HepG2 (cell line): ENCODE measurements around the gene ZIC4. TPM values are rescaled to one million over a fixed set of nuclear protein-coding genes. Genes with fewer than 3 reads are reported as not detected.

Source experiments
- FOXJ3 ChIP-seq: sonication (generic); formaldehyde crosslinking; IDR thresholded peaks from 2 replicates; pipeline ENCODE4 v1.4.0; 2020; ENCODE audit warnings: missing genetic modification reagents, mild to moderate bottlenecking, borderline replicate concordance
- HNF4A ChIP-seq: sonication (generic); formaldehyde crosslinking; IDR thresholded peaks from 2 replicates; pipeline ENCODE4 v1.4.0; 2020; ENCODE audit warnings: missing genetic modification reagents
- KDM4B ChIP-seq: sonication (generic); formaldehyde crosslinking; IDR thresholded peaks from 2 replicates; pipeline ENCODE4 v1.4.0; 2020; ENCODE audit warnings: missing genetic modification reagents
- NCOR1 ChIP-seq: fragments of 200-600 bp; sonication (generic); IDR thresholded peaks from 2 replicates; pipeline ENCODE4 v1.7.0; 2017; ENCODE audit warnings: antibody characterized with exemption, low read length, borderline replicate concordance
- RARA ChIP-seq: IDR thresholded peaks from 2 replicates; pipeline ENCODE4 v1.6.1; 2016; ENCODE audit warnings: missing genetic modification reagents, missing compliant biosample characterization
- SIN3A ChIP-seq: IDR thresholded peaks from 2 replicates; pipeline ENCODE4 v1.6.1; 2011; ENCODE audit warnings: low read depth, mild to moderate bottlenecking, control low read depth, low read length, borderline replicate concordance
- ZNF124 ChIP-seq: sonication (generic); formaldehyde crosslinking; IDR thresholded peaks from 2 replicates; pipeline ENCODE4 v1.4.0; 2020; ENCODE audit warnings: missing genetic modification reagents
- ZNF768 ChIP-seq: sonication (generic); formaldehyde crosslinking; IDR thresholded peaks from 2 replicates; pipeline ENCODE4 v1.4.0; 2020; ENCODE audit warnings: missing genetic modification reagents
- polyA plus RNA-seq, 8 experiments: library from polyadenylated mRNA; depleted of rRNA in 3 of 8; stranded (reverse) in 7 of 8; unstranded in 1 of 8; fragments of >200 nt; fragmentation: Illumina TruSeq in 4 of 8; extraction: Trizol in 4 of 8; gene quantifications; 2 replicates each; pipeline versions ENCODE4 v1.2.1 to v1.2.3, GENCODE V29; 2011 to 2016; ENCODE audit warnings: low read depth in 4 of 8, missing spikeins in 1 of 8, mixed read lengths in 1 of 8; ENCODE audit not compliant: insufficient read depth in 1 of 8
- total RNA-seq, 5 experiments: library from RNA; depleted of rRNA; stranded (reverse); fragments of >200 nt; fragmentation: Illumina TruSeq; extraction: Trizol; gene quantifications; 2 replicates each; pipeline ENCODE4 v1.2.3, GENCODE V29; 2016; ENCODE audit warnings: low read depth in 1 of 5
- TF ChIP-seq, protein P1 (sequence below): sonication (generic); formaldehyde crosslinking; IDR thresholded peaks from 2 replicates; pipeline ENCODE4 v1.9.0; 2021; ENCODE audit warnings: mild to moderate bottlenecking, missing genetic modification reagents
- TF ChIP-seq, protein P2 (sequence below): sonication (generic); formaldehyde crosslinking; IDR thresholded peaks from 2 replicates; pipeline ENCODE4 v1.4.0; 2020; ENCODE audit warnings: missing genetic modification reagents, low read depth, mild to moderate bottlenecking, borderline replicate concordance
- TF ChIP-seq, protein P3 (sequence below): sonication (generic); formaldehyde crosslinking; IDR thresholded peaks from 2 replicates; pipeline ENCODE4 v1.8.0; 2022; ENCODE audit warnings: low read depth, missing genetic modification reagents
- TF ChIP-seq, protein P4 (sequence below): sonication (generic); formaldehyde crosslinking; IDR thresholded peaks from 2 replicates; pipeline ENCODE4 v1.8.0; 2022; ENCODE audit warnings: mild to moderate bottlenecking, missing genetic modification reagents, borderline replicate concordance
- TF ChIP-seq, protein P5 (sequence below): IDR thresholded peaks from 2 replicates; pipeline ENCODE4 v1.6.1; 2016
- TF ChIP-seq, protein P6 (sequence below): sonication (generic); formaldehyde crosslinking; IDR thresholded peaks from 2 replicates; pipeline ENCODE4 v1.4.0; 2020; ENCODE audit warnings: missing genetic modification reagents

Gene ZIC4
- total and polyA plus RNA-seq, 2 of the 13 experiments (the other 11 are each of a cell fraction or from before 2014, with no cell fraction given) = not detected

DNA sequence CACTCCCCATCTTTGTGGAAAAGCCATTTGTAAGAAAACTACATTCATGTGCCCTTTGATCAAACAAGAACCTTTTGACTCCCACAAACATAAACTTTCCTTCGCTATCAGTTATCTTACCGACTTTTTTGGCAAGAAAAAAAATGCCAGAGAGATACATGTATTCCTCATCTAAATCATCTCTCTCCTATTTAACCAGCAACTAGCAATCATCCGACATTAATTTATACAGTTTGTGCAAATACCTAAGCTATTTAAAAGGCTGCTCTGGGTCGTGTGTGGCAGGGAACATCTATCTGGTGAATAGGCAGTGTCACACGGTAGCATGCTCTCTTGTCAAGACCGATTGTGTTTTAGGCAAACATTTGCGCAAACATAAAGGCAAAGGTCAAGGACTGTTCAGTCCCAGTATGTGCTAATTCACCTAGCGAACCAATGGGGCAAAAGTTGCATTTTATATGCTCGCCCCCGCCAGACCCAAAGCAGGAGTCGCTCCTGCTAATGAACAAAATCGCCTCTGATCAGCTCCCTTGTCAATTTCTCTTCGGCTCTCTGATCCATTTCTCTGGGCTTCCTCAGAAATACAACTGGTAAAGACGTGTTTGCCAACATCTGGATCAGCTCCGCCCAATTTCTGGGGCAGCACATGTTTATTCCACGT lies 37.7 kb downstream of the ZIC4 start (continued):
- TF ChIP-seq, protein P1, sequence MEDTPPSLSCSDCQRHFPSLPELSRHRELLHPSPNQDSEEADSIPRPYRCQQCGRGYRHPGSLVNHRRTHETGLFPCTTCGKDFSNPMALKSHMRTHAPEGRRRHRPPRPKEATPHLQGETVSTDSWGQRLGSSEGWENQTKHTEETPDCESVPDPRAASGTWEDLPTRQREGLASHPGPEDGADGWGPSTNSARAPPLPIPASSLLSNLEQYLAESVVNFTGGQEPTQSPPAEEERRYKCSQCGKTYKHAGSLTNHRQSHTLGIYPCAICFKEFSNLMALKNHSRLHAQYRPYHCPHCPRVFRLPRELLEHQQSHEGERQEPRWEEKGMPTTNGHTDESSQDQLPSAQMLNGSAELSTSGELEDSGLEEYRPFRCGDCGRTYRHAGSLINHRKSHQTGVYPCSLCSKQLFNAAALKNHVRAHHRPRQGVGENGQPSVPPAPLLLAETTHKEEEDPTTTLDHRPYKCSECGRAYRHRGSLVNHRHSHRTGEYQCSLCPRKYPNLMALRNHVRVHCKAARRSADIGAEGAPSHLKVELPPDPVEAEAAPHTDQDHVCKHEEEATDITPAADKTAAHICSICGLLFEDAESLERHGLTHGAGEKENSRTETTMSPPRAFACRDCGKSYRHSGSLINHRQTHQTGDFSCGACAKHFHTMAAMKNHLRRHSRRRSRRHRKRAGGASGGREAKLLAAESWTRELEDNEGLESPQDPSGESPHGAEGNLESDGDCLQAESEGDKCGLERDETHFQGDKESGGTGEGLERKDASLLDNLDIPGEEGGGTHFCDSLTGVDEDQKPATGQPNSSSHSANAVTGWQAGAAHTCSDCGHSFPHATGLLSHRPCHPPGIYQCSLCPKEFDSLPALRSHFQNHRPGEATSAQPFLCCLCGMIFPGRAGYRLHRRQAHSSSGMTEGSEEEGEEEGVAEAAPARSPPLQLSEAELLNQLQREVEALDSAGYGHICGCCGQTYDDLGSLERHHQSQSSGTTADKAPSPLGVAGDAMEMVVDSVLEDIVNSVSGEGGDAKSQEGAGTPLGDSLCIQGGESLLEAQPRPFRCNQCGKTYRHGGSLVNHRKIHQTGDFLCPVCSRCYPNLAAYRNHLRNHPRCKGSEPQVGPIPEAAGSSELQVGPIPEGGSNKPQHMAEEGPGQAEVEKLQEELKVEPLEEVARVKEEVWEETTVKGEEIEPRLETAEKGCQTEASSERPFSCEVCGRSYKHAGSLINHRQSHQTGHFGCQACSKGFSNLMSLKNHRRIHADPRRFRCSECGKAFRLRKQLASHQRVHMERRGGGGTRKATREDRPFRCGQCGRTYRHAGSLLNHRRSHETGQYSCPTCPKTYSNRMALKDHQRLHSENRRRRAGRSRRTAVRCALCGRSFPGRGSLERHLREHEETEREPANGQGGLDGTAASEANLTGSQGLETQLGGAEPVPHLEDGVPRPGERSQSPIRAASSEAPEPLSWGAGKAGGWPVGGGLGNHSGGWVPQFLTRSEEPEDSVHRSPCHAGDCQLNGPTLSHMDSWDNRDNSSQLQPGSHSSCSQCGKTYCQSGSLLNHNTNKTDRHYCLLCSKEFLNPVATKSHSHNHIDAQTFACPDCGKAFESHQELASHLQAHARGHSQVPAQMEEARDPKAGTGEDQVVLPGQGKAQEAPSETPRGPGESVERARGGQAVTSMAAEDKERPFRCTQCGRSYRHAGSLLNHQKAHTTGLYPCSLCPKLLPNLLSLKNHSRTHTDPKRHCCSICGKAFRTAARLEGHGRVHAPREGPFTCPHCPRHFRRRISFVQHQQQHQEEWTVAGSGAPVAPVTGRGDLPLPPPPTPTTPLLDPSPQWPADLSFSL (CRISPR knock-in tag) = peak; percentile 88
- TF ChIP-seq NCOR1 (peak; percentile 65; the same call in 1 of the 2 replicates), SIN3A (no peak), HNF4A (CRISPR knock-in tag) (peak; percentile 92), KDM4B (CRISPR knock-in tag) (peak; percentile 54; the same call in 1 of the 2 replicates), ZNF124 (0 out of 2 replicates have a peak, but pooled peaks have one; percentile 35), FOXJ3 (peak; percentile 46; the same call in 1 of the 2 replicates), ZNF768 (CRISPR knock-in tag) (no peak), RARA (CRISPR knock-in tag) (peak; percentile 76)
- TF ChIP-seq, protein P2, sequence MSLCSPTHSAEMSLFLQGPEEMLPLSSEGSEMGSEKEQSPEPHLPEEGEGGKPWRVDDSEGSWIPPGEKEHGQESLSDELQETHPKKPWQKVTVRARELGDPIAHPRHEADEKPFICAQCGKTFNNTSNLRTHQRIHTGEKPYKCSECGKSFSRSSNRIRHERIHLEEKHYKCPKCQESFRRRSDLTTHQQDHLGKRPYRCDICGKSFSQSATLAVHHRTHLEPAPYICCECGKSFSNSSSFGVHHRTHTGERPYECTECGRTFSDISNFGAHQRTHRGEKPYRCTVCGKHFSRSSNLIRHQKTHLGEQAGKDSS (CRISPR knock-in tag) = no peak
- TF ChIP-seq, protein P3, sequence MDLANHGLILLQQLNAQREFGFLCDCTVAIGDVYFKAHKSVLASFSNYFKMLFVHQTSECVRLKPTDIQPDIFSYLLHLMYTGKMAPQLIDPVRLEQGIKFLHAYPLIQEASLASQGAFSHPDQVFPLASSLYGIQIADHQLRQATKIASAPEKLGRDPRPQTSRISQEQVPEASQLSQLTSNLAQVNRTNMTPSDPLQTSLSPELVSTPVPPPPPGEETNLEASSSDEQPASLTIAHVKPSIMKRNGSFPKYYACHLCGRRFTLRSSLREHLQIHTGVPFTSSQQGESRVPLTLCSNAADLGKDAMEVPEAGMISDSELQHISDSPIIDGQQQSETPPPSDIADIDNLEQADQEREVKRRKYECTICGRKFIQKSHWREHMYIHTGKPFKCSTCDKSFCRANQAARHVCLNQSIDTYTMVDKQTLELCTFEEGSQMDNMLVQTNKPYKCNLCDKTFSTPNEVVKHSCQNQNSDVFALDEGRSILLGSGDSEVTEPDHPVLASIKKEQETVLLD = no peak
- TF ChIP-seq, protein P4, sequence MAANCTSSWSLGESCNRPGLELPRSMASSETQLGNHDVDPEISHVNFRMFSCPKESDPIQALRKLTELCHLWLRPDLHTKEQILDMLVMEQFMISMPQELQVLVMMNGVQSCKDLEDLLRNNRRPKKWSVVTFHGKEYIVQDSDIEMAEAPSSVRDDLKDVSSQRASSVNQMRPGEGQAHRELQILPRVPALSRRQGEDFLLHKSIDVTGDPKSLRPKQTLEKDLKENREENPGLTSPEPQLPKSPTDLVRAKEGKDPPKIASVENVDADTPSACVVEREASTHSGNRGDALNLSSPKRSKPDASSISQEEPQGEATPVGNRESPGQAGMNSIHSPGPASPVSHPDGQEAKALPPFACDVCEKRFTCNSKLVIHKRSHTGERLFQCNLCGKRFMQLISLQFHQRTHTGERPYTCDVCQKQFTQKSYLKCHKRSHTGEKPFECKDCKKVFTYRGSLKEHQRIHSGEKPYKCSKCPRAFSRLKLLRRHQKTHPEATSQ = 0 out of 2 replicates have a peak, but pooled peaks have one; percentile 43
- TF ChIP-seq, protein P5, sequence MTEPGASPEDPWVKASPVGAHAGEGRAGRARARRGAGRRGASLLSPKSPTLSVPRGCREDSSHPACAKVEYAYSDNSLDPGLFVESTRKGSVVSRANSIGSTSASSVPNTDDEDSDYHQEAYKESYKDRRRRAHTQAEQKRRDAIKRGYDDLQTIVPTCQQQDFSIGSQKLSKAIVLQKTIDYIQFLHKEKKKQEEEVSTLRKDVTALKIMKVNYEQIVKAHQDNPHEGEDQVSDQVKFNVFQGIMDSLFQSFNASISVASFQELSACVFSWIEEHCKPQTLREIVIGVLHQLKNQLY = peak; percentile 41; the same call in 1 of the 2 replicates
- TF ChIP-seq, protein P6, sequence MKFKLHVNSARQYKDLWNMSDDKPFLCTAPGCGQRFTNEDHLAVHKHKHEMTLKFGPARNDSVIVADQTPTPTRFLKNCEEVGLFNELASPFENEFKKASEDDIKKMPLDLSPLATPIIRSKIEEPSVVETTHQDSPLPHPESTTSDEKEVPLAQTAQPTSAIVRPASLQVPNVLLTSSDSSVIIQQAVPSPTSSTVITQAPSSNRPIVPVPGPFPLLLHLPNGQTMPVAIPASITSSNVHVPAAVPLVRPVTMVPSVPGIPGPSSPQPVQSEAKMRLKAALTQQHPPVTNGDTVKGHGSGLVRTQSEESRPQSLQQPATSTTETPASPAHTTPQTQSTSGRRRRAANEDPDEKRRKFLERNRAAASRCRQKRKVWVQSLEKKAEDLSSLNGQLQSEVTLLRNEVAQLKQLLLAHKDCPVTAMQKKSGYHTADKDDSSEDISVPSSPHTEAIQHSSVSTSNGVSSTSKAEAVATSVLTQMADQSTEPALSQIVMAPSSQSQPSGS (CRISPR knock-in tag) = peak; percentile 40; the same call in 1 of the 2 replicates
